HG02642 (cell line): ENCODE results near the gene RAB36.

Experiments
- ATAC-seq: cut with Tn5 transposase; IDR thresholded peaks from one replicate; pipeline ENCODE4 v1.9.1; 2021; ENCODE audit warnings: mild to moderate bottlenecking; ENCODE audit not compliant: unreplicated experiment, poor library complexity

RAB36 gene

DNA sequence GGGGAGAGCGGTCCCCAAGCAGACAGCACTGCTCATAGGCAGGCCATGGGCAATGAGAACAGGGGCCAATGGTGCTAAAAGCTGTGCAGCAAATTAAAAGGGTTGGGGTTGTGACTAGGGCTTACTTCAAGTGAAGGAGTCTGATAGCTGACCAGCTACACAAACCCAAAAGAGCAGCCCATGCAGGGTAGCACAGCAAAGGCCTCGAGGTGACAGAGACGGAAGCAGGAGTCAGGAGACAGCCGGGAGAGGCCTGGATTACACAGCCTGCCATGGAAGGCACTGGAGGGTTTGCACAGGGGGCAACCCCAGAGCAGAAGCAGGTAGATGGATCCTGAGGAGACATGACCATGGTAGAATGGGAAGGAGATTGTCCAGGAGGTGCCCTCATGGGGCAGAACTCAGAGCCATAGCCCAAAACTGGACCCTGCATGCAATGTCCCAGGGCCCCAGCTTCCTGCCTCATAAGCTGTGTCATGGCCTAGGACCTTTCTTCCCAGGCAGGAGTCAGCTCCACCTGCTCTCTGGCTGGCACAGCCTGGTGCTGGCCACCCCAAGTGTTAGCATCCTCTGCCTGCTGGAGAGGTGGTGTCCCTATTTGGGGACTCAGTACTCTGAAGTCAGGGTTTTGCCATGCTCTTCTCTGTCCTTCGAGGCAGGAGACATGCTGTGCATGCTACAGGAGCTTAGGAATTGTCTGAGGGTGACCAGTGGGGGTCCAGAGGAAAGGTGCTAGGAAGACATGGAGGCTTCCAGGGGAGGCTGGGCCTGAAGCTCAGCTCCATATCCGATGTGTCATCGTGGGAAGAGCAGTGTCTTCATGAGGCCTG, 36.8 kb upstream of the RAB36 start:
- no peak for ATAC-seq

DNA sequence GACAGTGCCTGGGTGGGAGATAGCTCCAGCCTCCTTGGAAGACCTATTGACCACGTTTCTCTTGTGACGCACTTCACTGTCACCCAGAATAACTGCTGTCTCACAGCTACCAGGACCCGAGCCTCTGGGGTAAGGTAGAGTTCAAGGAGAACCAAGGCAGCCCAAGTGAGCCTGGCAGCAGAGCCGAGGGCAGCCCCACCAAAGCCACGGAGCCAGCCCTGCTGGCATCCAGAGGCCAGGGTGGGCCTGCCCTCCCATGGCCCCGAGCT, 36.3 kb upstream of the RAB36 start:
- ATAC-seq, result no peak

DNA sequence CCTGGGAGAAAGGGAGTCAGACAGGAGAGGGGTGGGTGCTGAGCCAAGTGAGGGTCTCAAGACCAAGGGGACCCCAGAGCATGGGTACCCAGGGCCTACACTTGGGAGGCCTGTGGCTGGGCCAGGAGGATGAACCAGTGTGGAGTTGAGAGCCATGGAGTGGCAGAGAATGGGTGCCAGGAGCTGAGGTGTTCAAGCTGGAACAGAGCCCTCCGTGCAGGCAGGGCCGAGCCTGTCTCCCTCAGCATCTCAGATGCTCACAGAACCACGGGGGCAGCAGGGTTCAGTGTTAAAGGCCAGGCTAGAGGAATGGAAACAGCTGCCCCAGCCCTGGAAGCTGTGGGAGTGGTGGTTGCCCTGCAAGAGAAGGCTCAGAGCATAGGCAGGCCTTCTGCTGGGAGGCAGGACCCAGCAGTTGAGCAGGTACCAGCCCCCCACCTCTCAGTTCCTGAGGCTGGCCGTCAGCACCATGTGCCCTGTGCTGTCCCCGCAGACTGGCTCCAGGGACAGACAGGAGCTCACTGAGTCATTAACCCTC, 35.8 kb upstream of the RAB36 start:
- no peak for ATAC-seq

- no peak for ATAC-seq
Observed at GRCh38 chr22:23110190-23110921, 34.9 kb upstream of the RAB36 start.

GRCh38 chr22:23110922-23111527, 34.3 kb upstream of the RAB36 start:
- no peak for ATAC-seq

DNA sequence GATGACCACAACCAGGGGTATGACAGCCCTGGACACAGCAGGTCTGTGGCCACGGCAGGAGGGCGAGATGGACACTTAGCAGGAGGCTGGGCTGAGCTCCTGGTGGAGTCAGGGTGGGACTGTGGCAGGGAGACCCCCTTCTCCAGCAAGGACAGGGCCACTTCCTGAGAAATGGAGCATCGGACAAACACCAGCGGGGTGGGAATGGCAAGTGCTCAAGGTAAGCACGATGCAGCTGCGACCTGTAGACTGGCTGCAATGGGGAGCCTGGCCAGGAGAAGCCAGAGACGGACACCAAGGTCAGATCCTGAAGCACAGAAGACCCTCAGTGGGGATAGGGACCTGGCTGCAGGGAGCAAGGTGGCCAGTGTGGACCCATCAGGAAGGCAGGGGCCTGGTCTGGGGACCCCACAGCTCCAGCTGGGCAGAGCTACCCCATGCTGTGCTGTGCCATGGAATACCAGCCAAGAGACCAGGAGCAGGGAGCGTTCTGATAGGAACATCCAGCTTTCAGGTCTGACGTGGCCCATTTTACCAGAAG, 32.7 kb upstream of the RAB36 start:
- ATAC-seq, result no peak

DNA sequence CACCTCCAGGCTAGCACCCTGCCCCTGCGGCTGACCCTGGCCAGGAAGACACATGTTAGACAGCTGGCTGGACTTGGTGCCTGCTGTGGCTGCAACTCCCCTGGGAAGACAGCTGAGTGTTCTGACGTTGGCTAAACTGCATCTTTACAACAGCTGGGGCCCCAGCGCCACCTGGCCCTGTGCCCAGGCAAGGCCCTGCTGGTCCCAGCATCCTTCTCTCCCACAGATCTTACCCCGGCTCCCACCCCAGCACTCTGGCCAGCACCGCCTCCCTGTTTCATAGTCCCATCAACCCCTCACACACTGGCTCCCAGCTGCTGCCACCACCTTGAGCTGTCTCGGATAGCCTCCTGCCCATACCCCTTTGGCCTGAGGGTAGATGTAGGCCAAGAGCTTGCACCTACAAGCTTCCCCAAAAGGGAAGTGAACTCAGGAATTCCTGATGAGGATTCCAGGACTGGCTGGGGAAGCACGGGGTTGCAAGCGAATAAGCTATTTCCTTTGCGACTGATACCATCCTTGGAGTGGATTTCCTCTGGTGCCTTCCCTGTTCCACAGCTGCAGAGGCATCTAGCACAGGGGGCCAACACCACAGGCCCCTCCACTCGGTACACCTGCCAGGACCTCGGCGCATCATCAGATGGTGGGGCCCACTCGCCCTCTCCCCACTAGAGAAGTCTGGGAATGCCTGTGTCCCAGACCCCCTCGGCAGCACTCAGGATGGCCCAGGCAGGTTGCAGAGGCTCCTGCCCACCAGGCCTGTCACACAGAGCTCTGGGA, 32.0 kb upstream of the RAB36 start:
- no peak for ATAC-seq

DNA sequence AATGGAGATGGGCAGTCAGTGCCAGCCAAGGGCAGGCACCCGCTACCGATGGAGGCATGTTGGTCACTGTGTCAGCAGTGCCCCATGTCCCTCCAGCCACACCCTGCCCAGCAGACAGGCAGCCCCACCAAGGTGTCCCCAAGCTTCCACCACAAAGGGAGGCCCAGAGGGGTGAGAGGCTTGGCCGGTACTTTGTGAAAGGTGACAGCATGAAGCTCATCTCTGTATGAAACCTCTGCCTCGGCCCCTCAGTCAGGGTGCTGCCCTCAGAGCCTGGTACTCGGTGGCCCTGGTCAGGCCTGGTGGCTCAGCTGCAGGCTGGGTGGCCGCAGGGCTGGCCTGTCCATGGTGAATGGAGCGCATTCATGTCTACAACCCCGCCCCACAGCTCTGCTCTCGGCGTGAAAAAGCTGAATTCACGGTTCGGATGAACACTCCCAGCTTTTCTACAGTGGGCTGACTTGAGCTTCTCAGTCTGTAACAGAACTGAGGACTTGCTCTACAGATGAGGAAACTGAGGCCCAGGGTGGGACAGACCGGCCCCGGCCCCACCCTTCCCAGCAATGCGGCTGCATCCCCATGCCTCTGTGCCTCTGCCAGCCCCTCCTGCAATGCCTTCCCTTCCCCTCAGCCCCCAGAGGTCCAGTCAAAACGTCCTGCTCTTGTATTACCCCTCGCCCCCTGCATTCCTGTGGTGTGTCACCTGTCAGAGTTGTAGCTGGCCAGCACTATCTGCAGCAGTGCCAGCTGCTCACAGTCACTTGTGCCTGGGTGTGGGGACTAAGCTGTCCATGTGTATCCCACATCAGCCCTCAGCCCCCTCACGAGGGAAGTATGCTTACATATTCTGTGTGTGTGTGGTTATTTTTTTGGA, 31.2 kb upstream of the RAB36 start:
- ATAC-seq, result no peak

DNA sequence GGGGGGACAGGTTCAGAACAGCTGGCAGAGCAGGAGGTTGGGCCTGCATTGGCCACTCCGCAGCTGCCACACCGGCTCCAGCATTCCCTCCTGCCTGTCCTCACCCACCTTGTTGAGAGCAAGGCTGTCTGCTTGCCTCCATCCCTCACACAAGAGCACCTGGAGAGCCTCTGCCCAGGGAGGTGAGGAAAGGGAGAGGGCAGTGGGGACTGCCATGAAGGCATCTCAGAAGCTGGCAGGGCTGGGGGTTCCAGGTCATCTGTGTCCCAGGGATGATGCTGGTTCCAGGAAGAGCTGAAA, 30.6 kb upstream of the RAB36 start:
- ATAC-seq, result no peak

- no peak for ATAC-seq
Observed at GRCh38 chr22:23115369-23115768, 29.9 kb upstream of the RAB36 start.

DNA sequence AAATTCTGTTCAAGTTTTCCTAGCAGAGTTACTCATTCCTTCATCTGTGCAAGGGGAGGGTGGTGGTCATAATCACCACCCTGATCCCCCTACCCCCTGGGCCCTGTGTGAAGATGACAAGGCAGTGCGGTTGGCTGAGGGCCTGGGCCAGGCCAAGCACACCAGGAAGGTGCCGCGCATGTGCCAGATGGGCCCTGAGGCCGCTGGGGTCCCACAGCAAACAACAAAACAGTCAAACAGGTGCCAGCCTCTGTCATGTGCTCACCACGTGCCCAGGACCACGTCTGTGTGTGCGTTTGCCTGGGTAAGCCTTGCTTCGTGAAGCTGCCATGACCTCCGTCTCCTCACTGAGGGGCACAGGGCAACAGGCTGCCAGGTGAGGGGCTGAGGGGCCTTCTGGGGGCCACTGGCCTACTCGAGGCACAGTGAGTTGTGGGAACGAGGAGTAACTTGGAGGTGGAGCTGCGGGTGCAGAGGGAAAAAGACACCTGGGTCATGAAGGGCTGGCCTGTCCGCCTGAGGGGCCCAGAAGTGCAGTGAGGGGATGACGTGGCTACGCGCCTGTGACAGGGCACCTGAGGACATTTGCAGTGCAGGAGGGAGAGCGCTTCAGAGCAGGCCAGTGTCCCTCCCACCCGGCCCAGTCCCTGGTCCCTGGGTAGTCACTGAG, 29.3 kb upstream of the RAB36 start:
- ATAC-seq, result no peak

GRCh38 chr22:23116506-23117263, 28.6 kb upstream of the RAB36 start:
- ATAC-seq, result no peak

GRCh38 chr22:23117275-23117674, 28.0 kb upstream of the RAB36 start:
- no peak for ATAC-seq

DNA sequence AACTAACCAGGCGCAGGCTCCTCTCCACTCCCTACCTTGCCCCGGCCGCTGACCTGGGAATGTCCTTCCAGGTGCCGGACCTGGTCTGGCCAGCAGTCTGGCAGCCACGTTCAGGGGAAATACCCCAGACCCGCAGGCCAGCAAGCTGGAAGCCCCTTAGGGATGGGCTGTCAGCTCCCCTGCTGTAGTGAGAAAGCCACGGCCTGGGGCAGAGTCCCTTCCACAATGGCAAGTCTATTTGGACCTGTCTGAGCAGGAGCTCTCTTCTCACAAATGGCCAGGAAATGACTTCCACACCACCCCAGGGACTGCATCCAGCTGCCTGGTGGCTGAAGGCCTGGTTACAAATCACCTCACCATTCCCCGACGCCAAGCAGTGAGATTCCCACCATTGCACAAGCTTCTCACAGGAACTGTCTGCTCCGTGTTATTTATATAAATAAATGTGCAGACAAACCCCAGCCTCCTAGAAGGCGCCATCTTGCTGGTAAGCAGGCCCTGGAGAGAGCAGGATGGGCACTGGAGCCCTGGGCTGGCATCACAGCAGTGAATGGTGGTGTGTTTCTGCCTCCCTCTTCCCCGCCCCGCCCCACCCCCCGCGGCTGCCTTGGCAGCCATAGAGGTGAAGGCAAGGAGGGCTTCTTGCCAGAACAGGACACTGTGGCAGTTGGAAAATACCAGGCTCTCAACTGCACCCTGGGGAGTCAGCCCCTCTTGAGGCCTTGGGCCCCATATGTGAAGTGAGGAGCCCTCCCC, 27.2 kb upstream of the RAB36 start:
- ATAC-seq, result no peak

DNA sequence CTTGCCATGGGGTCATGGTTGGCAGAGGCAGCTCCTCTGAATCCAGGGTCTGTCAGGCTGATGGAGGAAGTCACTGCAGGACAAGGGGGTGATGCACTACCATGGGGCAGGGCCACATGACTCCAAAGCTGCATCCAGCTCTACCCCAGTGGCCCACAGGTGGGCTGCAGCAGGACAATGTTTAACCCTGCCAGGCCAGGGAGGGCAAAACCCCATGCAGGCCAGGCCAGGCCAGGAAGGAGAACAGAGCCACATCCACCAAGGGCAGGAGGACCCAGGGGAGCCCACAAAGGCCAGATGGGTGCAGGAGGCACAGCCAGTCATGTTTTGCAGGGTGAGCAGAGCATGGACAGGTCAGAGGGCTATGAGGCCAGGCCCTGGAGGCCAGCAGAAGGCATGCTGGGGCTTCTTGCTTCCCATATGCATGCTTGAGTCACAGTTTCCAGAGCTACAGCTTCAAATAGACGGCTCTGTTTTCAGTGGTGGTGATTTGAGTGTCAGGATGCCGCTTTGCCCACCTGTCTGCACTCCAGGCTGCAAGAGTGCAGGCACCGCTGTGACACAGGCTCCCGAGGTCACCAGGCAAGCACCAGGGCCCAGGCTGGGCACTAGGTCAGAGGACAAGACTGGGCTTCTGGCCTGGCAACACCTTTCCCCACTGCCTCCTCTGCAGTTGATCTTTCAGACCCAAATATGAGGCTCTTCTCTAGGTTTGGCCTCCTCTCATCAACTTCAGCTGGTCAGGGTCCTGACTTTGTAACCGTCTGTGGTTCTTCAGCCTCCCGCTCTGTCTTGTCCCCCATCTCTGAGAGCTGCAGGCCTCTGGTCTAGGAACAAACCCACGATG, 26.4 kb upstream of the RAB36 start:
- no peak for ATAC-seq

DNA sequence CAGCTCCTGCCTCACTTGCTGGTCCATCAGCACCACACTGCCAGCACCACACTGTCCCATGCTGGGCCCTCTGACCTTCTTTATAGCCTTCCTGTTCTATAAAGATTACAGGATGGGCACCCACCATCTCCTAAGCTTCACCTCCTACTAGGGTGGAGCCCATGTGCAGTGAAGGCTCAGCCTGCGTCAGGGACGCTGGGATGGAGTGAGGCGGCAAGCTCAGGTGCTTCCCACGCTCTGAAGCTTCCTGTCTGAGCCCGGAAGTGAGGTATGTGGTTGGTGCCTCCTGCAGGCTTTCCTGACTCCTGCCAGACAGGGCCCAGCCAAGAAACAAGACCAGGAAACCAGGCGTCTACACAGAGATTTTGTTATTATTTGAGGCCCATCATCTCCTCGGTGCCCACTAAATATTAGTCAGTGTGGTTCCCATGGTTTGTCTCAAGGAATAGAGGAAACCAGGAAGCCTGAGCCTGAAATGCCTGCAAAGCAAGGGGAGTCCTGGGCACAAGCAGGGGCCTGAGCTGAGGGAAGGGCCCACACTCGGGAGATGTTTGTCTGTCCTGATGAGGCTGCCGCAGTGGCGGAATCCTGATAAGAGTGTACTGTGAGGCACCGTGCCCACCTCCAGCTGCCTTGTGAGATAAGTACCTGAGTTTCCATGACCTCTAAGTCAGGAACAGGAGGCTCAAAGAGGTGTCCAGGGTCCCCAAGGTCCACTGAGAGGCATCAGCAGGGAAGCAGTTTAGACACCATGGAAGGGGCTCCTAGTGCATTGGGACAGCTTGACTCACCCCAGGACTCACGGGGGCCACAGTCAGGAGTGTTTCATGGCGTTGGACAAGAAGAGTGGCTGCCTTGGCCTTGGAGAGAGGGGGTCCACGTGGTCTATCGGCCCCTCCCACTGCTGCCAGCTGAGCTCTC, 25.5 kb upstream of the RAB36 start:
- no peak for ATAC-seq
